ENCODE data around the gene SLC1A5.

- TF ChIP-seq POLR2A (IDR thresholded peaks at IDR 0.05): no peak
- no peak for TF ChIP-seq CTCF (IDR thresholded peaks at IDR 0.05)
These were observed 28.0 kb downstream of the SLC1A5 start for GRCh38 chr19:46760363-46760762.
